ENCODE results near the gene DCAF11.

DNA sequence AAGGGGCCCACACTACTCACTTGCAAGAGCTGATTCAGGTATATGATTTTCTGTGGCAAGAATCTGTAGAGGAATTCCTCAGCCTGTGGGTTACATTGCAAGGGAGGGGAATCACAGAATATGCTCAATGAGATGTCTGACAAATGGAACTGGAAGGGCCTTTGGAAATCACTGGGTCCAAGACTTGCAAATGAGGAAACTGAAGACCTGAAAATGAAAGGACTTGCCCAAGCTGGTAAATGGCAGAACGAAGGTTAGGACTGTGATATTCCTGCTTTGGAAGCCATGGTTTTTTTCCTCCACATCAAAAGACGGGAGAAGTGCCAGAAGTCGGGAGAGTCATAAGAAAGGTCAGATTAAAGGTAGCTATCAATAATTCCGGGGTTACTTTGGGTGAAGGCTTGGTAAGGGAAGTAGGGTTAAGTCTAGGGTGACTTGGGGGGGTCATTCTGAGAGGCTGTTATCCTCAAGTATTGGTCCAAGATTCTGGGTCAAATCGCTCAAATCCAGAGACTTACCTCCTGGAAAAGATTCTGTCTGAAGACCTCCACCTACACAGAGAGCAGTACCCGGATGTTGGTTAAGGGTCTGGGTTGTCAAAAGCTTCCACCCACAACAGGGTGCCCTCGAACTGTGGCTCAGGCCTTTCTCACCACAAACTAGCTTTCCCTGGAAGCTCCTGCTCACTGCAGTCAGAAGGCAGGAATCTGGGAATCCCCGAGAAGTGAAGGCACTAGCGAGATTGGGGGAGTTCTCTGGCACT is 31.3 kb downstream of the DCAF11 start:
- no peak for TF ChIP-seq PPARA (CRISPR knock-in tag; IDR thresholded peaks at IDR 0.05; ENCODE audit: borderline replicate concordance)
- TF ChIP-seq CSDC2 (CRISPR knock-in tag; IDR thresholded peaks at IDR 0.05) = no peak
- TF ChIP-seq TCF4 (CRISPR knock-in tag; IDR thresholded peaks at IDR 0.05; ENCODE audit: borderline replicate concordance) = no peak
- TF ChIP-seq ZC3H10 (CRISPR knock-in tag; IDR thresholded peaks at IDR 0.05) = no peak
